Neuron (in vitro differentiated cells): Measurements from ENCODE around the gene C8A.

Experiments
- H2AFZ ChIP-seq: one replicate; pipeline ENCODE4 v1.6.1; 2013; ENCODE audit warnings: low read depth, mild to moderate bottlenecking, inconsistent platforms, low read length, moderate library complexity
- H3K27me3 ChIP-seq: one replicate; pipeline ENCODE4 v1.6.1; 2013; ENCODE audit warnings: low read length; ENCODE audit not compliant: insufficient read depth
- H3K36me3 ChIP-seq: one replicate; pipeline ENCODE4 v1.6.1; 2013; ENCODE audit warnings: low read length; ENCODE audit not compliant: insufficient read depth
- H3K4me1 ChIP-seq: one replicate; pipeline ENCODE4 v1.6.1; 2013; ENCODE audit warnings: low read length; ENCODE audit not compliant: insufficient read depth
- H3K4me3 ChIP-seq: 2 replicates; pipeline ENCODE4 v1.5.1; 2013; ENCODE audit warnings: mild to moderate bottlenecking, low read length, moderate library complexity
- H3K9me3 ChIP-seq: one replicate; pipeline ENCODE4 v1.6.1; 2013; ENCODE audit warnings: low read length

Gene C8A

DNA sequence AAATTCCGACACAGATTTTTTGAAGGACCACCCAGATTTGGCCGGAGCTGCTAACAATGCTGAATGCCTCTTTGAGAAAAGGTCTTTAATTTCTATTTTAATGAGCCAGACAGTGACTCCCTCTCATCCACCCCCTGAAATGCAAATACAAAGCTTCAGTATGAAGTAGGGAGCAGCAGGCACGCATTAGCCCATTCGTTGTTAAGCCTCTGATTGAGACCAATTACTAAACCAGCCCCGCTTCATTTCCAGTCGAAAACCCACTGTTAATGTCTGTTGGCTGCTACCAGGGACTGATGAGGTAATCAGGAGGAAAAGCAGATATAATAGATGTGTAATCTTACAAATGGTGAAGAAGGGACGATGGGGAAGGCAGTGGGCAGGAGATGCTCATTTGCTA, 4.8 kb upstream of the C8A start:
- Histone ChIP-seq H3K36me3 (no peaks in the 10 kb centered on the region), H3K4me3 (no peak overlapping the region), H3K27me3 (no peaks in the 10 kb centered on the region), H3K9me3 (no peaks in the 10 kb centered on the region), H3K4me1 (peaks cover 2% of the 10 kb centered on the region), H2AFZ (no peak overlapping the region)

DNA sequence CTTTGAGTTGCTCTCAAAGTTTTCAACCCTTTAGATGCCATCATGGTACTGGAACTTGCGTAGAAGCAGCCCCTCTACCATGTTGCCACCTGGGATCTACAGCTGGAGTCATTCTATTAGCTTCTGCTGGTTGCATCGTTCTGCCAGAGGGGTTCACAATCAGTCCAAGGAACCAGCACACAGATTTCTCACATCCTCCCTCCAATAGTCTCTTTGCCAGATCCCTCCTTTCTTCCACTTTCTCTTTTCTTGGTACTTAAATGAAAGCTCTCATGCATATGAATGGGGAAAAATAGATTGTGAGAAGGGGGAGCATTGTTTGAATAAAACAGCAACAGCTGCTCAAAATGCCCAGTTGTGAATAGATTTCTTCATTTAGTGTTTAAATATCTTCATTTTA, 4.2 kb upstream of the C8A start:
- H2AFZ ChIP-seq, result no peak overlapping the region
- no peaks in the 10 kb centered on the region for H3K27me3 ChIP-seq
- H3K4me1 ChIP-seq, result no peaks in the 10 kb centered on the region
- no peaks in the 10 kb centered on the region for H3K36me3 ChIP-seq
- no peak overlapping the region for H3K4me3 ChIP-seq
- H3K9me3 ChIP-seq, result no peaks in the 10 kb centered on the region

DNA sequence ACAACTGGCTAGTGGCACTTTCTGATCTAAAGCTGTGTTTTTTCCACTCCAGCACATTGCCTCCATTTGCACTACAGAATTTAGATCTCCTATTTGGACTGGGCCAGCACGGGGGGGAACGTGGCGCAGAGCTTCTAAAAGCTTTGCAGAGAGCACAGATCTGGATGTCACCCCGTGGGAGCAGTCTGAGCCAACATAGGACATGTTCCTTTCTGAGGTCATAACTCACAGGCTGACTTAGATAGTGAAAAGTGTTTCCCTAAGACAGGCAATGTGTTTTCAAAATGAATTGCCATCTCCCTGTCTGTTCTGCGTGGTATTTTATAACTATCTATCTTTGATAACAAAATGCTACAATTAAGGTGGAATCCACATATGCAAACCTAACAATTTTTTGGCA, 3.7 kb upstream of the C8A start:
- H3K27me3 ChIP-seq, result no peaks in the 10 kb centered on the region

DNA sequence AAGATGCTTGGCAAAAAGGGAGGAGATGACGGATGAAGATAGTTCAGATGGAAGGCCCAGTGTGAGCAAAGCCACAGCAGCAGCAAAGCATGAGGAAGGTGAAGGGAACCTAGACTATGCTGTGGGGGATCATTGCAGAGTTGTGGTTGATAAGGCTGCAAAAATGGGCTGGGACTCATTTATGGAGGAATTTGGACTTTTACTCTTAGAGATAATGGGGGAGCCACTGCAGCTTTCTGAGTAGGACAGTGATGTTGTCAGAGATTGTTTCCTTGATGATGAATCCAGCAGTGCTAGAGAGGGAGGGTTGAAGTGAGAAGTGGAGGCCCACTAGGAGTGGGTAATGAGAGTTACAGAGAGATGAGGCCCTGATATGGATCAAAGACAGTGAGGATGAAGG, 2.1 kb upstream of the C8A start:
- no peak overlapping the region for H3K4me3 ChIP-seq
- no peaks in the 10 kb centered on the region for H3K9me3 ChIP-seq
- H3K4me1 ChIP-seq, result no peaks in the 10 kb centered on the region
- H3K27me3 ChIP-seq, result peaks cover 2% of the 10 kb centered on the region
- no peaks in the 10 kb centered on the region for H3K36me3 ChIP-seq
- no peak overlapping the region for H2AFZ ChIP-seq

More for the DNA sequence above, 3.7 kb upstream of the C8A start:
- H3K4me3 ChIP-seq, result no peak overlapping the region
- H3K36me3 ChIP-seq, result no peaks in the 10 kb centered on the region
- H3K4me1 ChIP-seq, result no peaks in the 10 kb centered on the region
- no peak overlapping the region for H2AFZ ChIP-seq
- H3K9me3 ChIP-seq, result no peaks in the 10 kb centered on the region

DNA sequence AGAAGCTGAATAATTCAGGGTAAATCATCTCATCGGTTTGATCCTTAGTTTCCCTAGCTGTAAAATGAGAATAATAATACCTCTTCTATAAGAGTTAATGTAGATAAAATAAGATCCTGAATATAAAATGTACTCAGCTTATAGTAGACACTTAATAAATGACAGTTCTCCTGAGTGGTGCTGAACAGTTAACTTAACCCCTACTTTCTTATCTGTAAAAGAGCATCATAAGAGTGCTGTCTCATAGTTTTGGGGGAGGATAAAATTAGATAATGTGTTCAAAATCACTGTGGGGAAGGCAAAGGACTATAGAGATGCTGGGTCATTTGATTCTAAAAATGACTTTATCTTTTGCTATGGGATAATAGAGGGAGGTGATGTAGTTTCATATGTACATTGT, 593 bp downstream of the C8A start:
- H3K36me3 ChIP-seq, result no peaks in the 10 kb centered on the region
- no peaks in the 10 kb centered on the region for H3K4me1 ChIP-seq
- no peaks in the 10 kb centered on the region for H3K9me3 ChIP-seq
- H3K27me3 ChIP-seq, result peaks cover 2% of the 10 kb centered on the region
- no peak overlapping the region for H3K4me3 ChIP-seq
- no peak overlapping the region for H2AFZ ChIP-seq

DNA sequence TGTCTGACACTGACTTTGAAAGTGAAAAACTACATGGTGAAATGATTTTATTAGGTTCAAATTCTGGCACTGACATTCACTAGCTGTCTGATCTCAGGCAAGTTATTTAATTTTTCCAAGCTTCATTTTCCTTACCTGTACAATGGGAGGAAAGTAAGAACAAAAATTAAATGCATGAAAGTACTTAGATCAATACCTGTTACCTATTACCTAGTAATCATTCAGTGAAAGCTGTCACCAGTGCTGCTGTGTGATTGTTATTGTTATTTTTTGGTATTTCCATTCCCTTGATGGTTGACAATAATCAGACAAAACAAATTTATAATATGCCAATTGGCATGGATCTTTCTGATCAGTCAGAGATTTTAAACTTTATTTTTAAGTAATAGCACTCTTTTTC, 1.6 kb downstream of the C8A start:
- Histone ChIP-seq H3K27me3 (peaks cover 2% of the 10 kb centered on the region), H3K4me1 (no peaks in the 10 kb centered on the region), H2AFZ (no peak overlapping the region), H3K4me3 (no peak overlapping the region), H3K9me3 (no peaks in the 10 kb centered on the region), H3K36me3 (no peaks in the 10 kb centered on the region)

DNA sequence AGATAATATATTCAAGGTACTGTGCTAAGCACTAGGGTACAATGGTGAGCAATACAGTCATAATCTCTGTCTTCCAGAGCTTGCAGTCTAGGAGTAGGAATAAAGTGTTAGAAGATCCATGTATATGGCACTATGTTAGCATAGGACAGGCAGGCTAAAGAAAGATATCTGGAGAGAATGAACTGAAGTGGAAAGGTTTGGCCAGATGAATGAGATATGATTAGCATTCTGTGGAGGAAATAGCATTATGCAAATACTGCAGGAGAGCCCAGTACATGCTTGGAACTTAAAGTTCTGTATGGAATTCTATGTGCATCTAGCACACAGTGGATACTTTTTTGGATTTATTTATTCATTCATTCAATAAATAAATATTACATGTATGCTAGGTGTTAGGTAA, 4.7 kb downstream of the C8A start:
- H3K4me3 ChIP-seq, result no peak overlapping the region
- H2AFZ ChIP-seq, result no peak overlapping the region
- H3K4me1 ChIP-seq, result no peaks in the 10 kb centered on the region
- no peaks in the 10 kb centered on the region for H3K36me3 ChIP-seq
- H3K27me3 ChIP-seq, result peaks cover 2% of the 10 kb centered on the region
- no peaks in the 10 kb centered on the region for H3K9me3 ChIP-seq

DNA sequence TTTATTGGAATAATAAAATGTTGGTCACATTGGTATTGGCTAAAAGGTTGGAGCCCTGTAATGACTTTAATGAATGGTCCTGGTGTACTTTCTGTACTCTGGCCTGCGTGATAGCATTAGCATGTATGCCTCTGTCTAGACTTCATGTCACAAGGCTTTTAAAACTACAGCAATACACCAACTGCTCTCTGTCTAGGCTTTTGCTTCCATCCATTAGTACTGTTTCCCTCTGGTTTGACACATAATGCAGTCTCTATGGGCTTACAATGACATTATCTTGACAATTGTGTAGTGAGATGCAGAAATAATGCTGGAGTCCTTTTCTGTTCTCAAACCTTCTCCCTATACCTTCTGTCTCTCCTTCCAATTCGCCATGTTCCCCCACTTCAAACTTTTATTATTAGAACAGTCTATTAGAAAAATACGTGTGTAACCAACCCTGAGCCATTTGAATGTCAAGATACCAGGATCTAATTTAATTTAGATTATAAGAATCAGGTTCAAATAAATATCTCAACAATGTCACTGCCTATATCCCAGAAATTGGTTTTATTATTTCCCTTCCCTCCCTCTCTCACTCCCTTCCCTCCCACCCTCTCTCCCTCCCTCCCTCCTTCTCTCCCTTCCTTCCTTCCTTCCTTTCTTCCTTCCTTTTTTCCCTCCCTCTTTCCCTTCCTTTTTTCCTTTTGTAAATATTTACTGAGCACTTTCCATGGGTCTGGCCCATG, 8.8 kb downstream of the C8A start:
- Histone ChIP-seq H3K4me3 (no peak overlapping the region), H2AFZ (no peak overlapping the region), H3K9me3 (no peaks in the 10 kb centered on the region), H3K4me1 (no peaks in the 10 kb centered on the region), H3K36me3 (no peaks in the 10 kb centered on the region), H3K27me3 (no peaks in the 10 kb centered on the region)

DNA sequence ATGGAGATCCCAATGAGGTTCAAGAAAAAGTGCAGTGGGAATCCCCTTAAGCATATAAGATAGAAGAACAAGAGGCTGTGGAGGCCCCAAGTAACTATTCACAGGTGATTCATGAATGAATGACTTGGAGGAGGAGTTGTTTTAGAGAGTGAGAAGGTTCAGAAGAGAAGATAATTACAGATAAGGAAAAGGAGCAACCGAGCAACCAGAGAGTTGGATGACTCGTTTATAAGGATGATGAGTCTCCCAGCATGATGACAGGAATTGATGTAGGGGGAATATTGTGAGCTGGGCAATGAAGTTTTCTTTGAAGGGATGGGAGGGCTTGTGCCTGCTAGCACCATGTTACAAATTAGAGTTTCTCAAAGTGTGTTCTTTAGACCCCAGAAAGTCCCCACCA, 9.8 kb downstream of the C8A start:
- Histone ChIP-seq H3K4me1 (no peaks in the 10 kb centered on the region), H3K4me3 (no peak overlapping the region), H3K9me3 (no peaks in the 10 kb centered on the region), H3K36me3 (no peaks in the 10 kb centered on the region), H2AFZ (no peak overlapping the region), H3K27me3 (peaks cover 2% of the 10 kb centered on the region)

DNA sequence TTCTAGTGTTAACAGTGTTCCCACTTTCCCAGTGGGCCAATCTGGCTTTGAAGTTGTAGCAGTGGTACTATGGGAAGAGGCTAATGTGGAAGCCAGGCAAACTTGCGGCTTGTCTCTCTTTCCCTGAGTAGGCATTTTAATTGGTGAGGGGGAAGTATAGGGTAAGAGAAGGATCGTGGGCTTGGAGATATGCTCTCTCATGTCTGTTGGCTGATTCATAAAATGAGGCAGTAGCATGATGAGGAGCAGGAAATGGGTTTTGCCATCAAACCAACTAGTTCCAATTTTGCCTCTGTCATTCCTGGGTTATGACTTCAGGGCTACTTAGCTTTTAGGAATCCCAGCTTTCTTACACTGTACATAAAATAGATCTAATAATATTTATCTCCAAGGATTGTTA, 12.1 kb downstream of the C8A start:
- H3K4me1 ChIP-seq, result no peaks in the 10 kb centered on the region
- no peaks in the 10 kb centered on the region for H3K9me3 ChIP-seq
- H3K27me3 ChIP-seq, result peaks cover 2% of the 10 kb centered on the region
- H2AFZ ChIP-seq, result no peak overlapping the region
- no peak overlapping the region for H3K4me3 ChIP-seq
- H3K36me3 ChIP-seq, result no peaks in the 10 kb centered on the region

DNA sequence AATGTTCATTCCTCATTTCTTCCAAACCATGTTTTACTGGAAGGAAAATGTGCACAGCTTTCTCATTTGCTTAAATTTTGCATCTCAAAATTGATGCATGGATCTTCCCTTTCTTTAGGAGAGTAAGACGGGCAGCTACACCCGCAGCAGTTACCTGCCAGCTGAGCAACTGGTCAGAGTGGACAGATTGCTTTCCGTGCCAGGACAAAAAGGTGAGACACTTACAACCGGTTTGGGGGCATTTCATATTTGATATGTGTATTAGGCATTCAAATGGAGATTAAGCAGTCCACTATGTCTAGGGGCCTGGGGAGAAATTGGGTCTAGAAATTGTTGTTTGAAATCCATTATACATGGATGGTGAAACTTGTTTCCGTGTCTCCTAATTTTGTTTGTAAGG, 12.9 kb downstream of the C8A start:
- Histone ChIP-seq H3K27me3 (peaks cover 2% of the 10 kb centered on the region), H3K36me3 (no peaks in the 10 kb centered on the region), H3K4me1 (no peaks in the 10 kb centered on the region), H3K4me3 (no peak overlapping the region), H3K9me3 (no peaks in the 10 kb centered on the region), H2AFZ (no peak overlapping the region)

DNA sequence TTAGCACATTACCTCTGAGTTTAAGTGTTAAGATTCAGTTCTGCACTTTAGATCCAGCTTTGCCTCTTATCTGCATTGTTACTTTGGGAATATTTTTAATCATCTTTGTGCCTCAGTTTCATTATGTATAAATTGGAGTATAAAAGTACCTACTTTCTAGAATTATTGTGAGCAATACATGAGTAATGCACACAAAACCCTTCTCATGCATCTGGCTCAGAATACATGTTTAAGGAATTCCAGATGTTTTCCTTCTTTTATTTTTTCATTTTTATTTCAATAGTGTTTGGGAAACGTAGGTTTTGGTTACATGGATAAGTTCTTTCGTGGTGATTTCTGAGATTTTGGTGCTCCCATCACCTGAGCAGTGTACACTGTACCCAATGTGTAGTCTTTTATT, 14.2 kb downstream of the C8A start:
- H3K9me3 ChIP-seq, result no peaks in the 10 kb centered on the region
- no peaks in the 10 kb centered on the region for H3K36me3 ChIP-seq
- no peak overlapping the region for H3K4me3 ChIP-seq
- H3K27me3 ChIP-seq, result peaks cover 2% of the 10 kb centered on the region
- H3K4me1 ChIP-seq, result no peaks in the 10 kb centered on the region
- H2AFZ ChIP-seq, result no peak overlapping the region

DNA sequence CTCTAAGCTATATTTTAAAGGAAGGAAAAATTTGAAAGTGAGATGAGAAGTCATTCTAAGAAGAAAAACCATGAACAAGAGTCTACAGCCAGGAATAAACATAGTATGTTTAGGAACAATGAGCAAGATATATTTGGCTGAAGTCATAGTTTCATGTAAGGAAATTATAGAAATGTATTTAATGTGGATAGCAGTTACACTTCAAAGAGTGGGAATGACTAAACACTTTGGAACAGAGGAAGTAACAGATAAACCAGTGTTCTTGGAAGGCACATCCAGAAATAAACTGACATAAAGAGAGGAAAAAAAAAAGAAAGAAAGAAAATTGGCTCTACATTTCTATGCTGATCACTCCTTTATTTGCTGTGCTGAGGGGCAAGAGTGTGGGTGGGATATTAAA, 18.0 kb downstream of the C8A start:
- Histone ChIP-seq H3K9me3 (no peaks in the 10 kb centered on the region), H2AFZ (no peak overlapping the region), H3K4me3 (no peak overlapping the region), H3K27me3 (peaks cover 9% of the 10 kb centered on the region), H3K36me3 (no peaks in the 10 kb centered on the region), H3K4me1 (no peaks in the 10 kb centered on the region)

DNA sequence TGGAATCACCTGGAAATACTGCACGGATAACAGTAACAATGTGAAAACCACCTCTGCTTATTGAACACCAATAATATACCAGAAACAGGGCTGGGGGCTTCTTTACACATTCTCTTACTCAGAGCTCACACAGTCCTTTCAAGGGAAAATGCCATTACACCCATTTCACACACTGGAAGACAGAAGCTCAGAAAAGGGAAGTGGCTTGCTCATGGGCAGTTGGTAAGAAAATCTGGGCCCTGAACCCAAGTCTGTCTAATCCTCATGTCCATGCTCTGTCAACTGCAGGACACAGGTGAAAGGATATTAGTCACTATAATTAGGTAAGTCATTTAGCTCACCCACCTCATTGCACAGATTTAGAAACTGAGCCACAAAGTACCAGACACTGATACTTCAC, 18.6 kb downstream of the C8A start:
- Histone ChIP-seq H3K4me1 (no peaks in the 10 kb centered on the region), H2AFZ (no peak overlapping the region), H3K36me3 (no peaks in the 10 kb centered on the region), H3K9me3 (no peaks in the 10 kb centered on the region), H3K27me3 (peaks cover 9% of the 10 kb centered on the region), H3K4me3 (no peak overlapping the region)
